GM21786 (cell line): ENCODE results near the gene ZNF83.
"Not testable (repeated sequence)": the region's sequence is repeated elsewhere in the genome, so short reads cannot be mapped to it uniquely, and the experiment has no call there.

Experiments used
- ATAC-seq: cut with Tn5 transposase; IDR thresholded peaks from one replicate; pipeline ENCODE4 v1.9.1; 2021; ENCODE audit not compliant: unreplicated experiment

Gene ZNF83

DNA sequence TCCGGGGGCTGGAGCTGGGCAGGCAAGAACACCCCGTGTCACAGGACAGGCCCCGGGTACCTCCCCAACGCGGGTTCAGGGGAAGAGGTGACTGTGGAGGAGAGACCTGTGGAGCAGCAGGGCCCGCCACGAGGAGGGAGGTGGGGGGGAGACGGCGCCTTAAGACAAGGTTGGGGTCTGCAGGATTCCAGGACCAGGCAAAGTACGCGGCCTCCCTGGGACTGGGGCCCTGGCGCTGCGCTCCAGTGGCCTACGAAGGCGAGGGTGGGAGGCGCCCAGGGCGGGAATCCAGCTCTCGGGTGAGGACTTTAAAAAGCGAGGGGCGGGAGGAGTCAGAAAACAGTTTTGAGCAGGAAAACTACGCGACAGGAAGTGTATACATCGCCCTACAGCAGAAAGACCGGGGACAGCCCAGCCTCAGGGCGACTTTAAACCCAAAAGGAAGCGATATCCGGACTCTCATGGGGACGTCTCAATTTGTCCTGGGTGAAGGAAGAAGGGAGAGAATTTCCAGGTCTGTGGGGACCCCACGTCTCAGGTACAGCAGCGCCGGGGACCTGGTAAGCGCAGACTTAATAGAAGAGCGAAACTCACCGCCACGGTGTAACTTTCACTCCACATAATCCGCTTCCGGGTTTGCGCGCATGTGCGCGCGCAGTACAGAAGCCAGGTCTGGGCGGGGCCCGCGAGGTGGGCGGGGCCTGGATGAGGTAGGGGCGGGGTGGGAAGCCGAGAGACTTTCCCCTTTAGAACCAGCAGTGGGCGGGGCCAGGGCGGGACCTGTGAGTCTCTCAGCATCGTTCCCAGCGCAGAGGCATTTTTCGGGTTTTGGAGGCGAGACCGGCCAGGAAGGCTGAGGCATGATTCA lies at the start of gene ZNF83:
TSS of gene ZNF83 (minus strand) at position 638 of the 868 bp plus-strand sequence.
- ATAC-seq: peak; percentile 91

- ATAC-seq: no peak
Measured at GRCh38 chr19:52687684-52688083, 49.5 kb upstream of the ZNF83 start.

DNA sequence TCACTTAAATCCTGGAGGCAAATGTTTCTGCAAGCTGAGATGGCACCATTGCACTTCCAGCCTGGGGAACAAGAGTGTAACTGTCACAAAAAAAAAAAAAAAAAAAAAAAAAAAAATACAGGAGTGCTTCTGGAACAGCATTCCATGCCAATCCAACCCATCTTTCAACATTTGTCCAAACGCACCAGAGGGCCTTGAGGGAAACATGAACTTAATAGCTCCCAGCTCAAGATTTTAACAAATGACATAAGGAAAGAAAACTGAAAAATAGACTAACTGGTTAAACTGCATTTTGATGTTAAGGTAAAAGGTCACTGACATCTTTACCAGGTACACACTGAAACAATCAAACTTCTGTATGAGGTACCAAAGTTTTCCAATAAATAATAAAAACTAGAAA lies 47.7 kb upstream of the ZNF83 start:
- ATAC-seq: no peak

DNA sequence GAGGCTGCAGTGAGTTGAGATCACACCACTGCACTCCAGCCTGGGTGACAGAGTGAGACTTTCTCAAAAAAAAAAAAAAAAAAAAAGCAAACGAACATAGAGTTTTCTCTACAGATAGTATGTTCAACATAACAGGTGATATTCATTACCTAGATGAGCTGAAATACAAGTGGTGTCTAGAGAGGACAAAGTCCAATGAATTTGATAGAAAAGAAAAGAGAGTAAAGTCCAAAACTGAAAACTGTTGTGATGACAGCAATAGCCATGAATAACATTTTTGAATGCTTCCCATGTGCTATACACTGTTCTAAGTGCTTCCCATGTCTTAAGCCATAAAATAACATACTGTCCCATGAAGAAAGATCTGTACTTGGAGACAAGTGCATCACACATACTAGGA lies 43.1 kb upstream of the ZNF83 start:
- not testable (repeated sequence) for ATAC-seq

- ATAC-seq: no peak
Measured at GRCh38 chr19:52679598-52679997, 41.4 kb upstream of the ZNF83 start.

DNA sequence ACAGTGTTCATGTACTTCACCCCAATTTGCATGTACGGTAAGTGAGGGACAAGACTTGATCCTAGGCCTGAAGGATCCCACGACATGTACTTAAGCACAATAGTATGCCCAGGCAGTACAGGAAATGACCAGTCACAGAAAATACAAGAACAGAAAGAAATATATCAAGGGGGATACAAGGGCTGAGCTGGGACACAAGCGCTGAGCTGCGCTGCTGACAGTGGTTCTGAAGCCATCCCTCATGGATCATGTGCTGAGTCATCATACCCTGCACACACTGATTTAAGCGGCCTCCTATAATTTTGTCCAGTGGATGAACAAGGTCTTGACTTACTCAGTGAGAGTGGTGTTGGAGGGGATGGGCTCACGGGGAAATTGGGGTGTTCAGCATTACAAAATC lies 37.1 kb upstream of the ZNF83 start:
- not testable (repeated sequence) for ATAC-seq

GRCh38 chr19:52673014-52673413 lies 34.9 kb upstream of the ZNF83 start:
- no peak for ATAC-seq

DNA sequence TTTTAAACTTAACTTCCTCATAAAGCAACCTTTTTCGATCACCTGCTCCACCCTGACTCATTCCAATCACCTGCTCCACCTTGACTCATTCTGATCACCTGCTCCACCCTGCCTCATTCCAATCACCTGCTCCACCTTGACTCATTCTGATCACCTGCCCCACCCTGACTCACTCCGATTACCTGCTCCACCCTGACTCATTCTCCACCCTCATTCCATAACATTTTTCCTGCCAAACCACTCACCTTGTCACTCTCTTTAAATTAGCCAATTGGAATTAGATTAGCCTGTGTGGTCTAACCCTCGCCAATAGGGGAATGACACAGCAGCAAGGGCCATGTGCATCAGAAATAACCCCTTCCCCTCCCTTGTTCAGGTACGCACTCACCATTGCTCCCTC lies 31.9 kb upstream of the ZNF83 start:
- no peak for ATAC-seq

DNA sequence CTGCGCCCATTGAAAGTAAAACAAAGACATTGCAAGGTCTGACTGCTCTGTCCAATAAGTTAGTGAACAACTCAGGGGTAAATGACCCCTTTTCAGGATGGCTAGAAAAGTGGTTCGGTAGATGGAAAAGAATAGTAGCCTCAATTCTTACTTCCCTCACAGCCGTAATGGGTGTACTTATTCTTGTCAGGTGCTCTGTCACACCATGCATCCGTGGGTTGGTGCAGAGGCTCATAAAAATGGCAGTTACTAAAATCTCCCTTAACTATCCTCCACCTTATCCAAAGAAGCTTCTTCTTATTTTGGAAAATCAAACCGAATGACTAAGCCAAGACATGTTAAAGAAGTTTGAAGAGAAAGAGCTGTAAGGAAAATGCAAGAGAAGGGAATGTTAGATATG lies 31.4 kb upstream of the ZNF83 start:
- no peak for ATAC-seq

DNA sequence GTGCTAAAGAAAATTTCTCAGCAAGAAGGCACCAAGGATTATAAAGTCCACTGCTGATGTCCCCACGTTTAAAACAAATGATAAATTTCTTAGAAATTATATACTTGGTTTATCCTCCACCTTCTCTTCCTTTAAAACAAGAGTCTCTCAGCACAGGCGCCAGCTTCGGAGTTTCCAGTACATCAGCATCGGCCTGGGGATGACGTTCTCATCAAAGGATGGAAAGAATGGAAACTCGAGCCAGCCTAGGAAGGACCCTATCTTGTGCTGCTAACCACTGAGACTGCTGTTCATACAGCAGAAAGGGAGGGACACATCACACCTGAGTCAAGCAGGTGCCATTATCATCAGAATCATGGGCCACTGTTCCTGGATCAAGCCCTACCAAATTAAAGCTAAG lies 29.8 kb upstream of the ZNF83 start:
- ATAC-seq: no peak

- no peak for ATAC-seq
Measured at GRCh38 chr19:52666506-52666905, 28.4 kb upstream of the ZNF83 start.

- no peak for ATAC-seq
Measured at GRCh38 chr19:52665529-52665928, 27.4 kb upstream of the ZNF83 start.

DNA sequence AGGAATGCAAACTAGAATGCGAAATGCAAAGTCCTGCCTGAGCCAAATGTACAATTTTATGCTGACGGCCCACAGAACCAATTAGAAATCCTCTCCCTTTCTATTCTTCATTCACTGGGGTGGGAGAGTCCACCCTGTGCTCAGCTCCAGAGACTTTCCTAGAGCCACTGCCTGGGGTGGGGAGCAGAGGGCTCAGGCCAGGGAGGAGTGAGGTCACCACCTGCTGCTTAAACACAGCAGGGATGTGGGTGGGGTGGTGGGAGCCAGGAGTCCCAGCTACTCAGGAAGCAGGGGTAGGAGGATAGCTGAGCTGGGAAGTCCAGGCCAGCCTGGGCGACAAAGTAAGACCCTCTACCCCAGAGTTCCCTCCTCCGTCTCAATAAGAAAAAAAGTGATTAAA lies 26.9 kb upstream of the ZNF83 start:
- ATAC-seq: no peak

DNA sequence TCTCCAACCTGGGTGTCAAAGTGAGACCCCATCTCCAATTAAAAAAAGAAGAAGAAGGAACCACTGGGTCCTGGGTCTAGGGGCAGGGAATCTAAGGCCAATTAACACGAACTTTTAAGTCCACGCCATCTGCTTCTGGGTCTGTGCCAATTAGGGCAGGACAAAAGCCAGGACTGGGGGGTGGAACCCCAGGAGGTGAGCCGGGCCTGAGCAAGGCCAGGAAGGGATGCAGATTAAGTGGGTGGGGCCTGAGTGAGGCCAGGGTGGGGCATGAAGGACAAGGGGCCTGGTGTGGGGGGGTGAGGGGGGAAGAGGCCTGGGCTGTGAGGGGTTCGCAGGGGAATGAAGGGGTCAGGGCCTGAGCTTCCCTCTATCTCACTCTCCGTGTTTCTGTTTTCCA lies 26.3 kb upstream of the ZNF83 start:
- no peak for ATAC-seq

DNA sequence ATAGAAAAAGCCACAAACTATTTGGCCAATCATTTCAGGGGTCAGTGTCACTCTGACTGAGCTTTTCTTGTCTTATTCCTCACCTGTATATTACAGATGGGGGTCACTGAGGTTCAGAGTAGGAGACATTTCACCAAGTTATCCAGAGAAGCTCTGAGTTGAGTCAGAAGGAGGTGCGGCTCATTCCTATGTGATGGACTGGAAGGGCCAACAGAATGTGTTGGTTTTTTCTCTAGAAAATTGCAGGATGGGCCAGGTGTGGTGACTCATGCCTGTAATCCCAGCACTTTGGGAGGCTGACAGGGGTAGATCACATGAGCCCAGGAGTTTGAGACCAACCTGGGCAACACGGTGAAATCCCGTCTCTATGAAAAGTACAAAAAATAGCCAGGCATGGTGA lies 24.5 kb upstream of the ZNF83 start:
- ATAC-seq: no peak

DNA sequence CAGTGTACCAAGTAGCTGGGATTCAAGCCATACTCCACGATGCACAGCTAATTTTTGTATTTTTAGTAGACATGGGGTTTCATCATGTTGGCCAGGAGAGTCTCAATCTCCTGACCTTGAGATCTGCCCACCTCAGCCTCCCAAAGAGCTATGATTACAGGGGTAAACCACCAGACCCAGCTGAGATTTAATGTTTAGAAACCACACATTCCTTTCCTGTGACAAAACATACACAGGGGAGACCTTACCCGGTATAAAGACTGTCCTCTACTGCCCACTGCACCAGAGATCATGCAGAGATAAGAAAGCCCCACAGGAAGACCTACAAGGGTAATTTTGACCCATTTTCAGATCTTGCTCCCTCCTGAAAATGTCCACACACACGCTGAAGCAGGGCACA lies 22.8 kb upstream of the ZNF83 start:
- ATAC-seq: no peak

DNA sequence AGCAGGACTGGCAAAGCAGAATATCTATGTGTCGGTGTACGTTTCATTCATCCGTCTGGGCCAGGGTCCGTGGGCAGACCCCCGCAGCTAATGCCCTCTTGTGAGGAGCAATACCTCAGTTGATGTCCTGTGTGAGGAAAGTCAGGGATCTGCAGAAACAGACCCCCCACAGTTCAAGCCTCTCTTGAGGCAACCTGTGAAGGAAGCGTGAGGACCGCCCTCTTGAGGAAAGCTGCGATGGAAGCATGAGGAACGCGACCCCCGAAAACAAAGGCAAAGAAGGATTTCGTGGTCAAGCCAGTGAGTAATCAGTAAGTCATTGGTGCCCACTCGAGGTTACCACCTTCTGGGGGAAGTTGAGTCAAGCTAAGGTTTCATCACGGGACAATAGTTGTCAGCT lies 20.9 kb upstream of the ZNF83 start:
- ATAC-seq: no peak

DNA sequence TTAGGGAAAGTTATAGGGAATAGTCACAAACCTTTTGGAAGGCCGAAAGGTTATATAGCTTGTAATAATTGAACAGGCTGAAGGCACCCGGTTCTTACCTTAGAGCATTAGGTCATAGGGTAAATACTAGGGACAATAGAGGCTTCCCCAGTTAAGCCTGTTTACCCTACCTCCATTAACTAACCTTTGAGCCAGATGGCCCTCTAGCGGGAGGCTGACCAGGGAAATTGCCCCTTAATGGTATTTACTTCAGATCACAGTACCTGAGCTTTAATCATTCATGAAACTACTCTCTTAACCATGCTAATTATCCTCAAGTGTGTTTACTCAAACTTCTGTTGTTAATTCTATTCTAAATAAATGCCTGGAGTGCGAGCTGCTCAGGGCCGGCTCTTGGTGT lies 20.4 kb upstream of the ZNF83 start:
- ATAC-seq: no peak

- no peak for ATAC-seq
Measured at GRCh38 chr19:52653161-52653560, 15.0 kb upstream of the ZNF83 start.

- no peak for ATAC-seq
Measured at GRCh38 chr19:52651956-52652355, 13.8 kb upstream of the ZNF83 start.

DNA sequence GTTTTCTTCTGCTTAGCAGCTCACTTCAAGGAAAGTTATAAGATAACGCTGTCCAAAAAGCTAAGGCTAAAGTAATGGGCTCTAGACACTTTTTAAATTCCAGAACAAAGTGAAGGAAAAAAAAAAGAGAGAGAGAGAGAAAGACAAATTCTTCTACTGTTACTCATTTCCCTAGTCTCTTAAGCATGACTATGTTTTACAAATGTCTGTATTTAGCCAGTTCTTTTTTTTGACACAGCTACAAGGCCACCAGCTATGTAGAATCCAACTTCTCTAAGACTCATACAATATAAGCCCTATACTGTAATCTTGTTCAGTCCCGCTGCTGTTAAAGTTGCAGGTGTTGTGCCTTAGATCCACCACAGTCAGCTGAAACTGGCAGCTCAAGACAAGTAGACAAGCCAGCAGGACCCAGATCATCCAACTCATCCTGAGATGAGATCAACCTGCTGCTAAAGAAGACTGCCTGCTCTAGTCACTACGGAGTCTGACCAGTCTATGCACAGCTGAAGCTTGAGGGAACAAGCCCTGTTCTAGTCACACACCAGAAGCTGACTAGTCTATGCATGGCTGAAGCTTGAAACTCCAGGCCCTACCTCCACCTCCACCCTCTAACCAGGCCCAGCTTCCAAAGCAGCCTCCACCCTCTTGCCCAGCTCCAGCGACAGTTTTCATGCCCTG lies 10.3 kb upstream of the ZNF83 start:
- ATAC-seq: no peak

GRCh38 chr19:52646571-52647217 lies 8.5 kb upstream of the ZNF83 start:
- ATAC-seq: no peak
